CD4-positive, CD25-positive, alpha-beta regulatory T cell (primary cell): ENCODE results near the gene DACT2. TPM values are rescaled to one million over a fixed set of nuclear protein-coding genes. Genes with fewer than 3 reads are reported as not detected.
A peak's percentile ranks its signal among the peaks of the same experiment; 100 is the strongest.
"Not testable (repeated sequence)": the region's sequence is repeated elsewhere in the genome, so short reads cannot be mapped to it uniquely, and the experiment has no call there.

ENCODE experiments used
- ATAC-seq, 2 donors: fragments of 150-1000 bp; cut with Tn5 transposase; one replicate each; pipeline ENCODE4 v1.10.0; 2021; ENCODE audit warnings: low read depth in 2 of 2, moderate number of reproducible peaks in 2 of 2, moderate library complexity in 1 of 2
- DNase-seq, 3 donors: peaks; one replicate each; pipeline versions ENCODE4 v3.0.0 to v3.0.0-alpha.2; 2012 to 2022; ENCODE audit warnings: mixed read lengths in 1 of 3
- H3K27ac ChIP-seq: one replicate; pipeline ENCODE4 v1.7.0; 2013; ENCODE audit warnings: mild to moderate bottlenecking, low read length; ENCODE audit not compliant: insufficient read depth, poor library complexity, severe bottlenecking
- H3K27me3 ChIP-seq: one replicate; pipeline ENCODE4 v1.7.0; 2013; ENCODE audit warnings: low read length; ENCODE audit not compliant: control insufficient read depth, insufficient read depth
- H3K36me3 ChIP-seq: one replicate; pipeline ENCODE4 v1.7.0; 2013; ENCODE audit warnings: mild to moderate bottlenecking, low read length, moderate library complexity; ENCODE audit not compliant: control insufficient read depth, insufficient read depth
- H3K4me1 ChIP-seq: 2 replicates; pipeline ENCODE4 v1.7.0; 2013; ENCODE audit warnings: mild to moderate bottlenecking, low read length; ENCODE audit not compliant: insufficient read depth, control insufficient read depth, poor library complexity, severe bottlenecking
- H3K4me3 ChIP-seq: one replicate; pipeline ENCODE4 v1.7.0; 2013; ENCODE audit warnings: low read depth, mild to moderate bottlenecking, low read length, moderate library complexity
- H3K9me3 ChIP-seq, 2 experiments: 1 replicate in 1 of 2; 2 replicates in 1 of 2; pipeline ENCODE4 v1.7.0; 2013; ENCODE audit warnings: low read length in 2 of 2, mild to moderate bottlenecking in 1 of 2, moderate library complexity in 1 of 2; ENCODE audit not compliant: control insufficient read depth in 2 of 2
- H3K27ac Mint-ChIP-seq, 3 donors: one replicate each; pipeline ENCODE4 v1.8.0; 2020 to 2022; ENCODE audit warnings: mild to moderate bottlenecking in 3 of 3, mixed read lengths in 3 of 3, moderate library complexity in 2 of 3
- H3K27me3 Mint-ChIP-seq: one replicate; pipeline ENCODE4 v1.8.0; 2022; ENCODE audit warnings: mild to moderate bottlenecking, mixed read lengths
- H3K36me3 Mint-ChIP-seq: one replicate; pipeline ENCODE4 v1.8.0; 2020; ENCODE audit warnings: mixed read lengths
- H3K4me1 Mint-ChIP-seq, 4 donors: one replicate each; pipeline ENCODE4 v1.8.0; 2020 to 2022; ENCODE audit warnings: mixed read lengths in 4 of 4, mild to moderate bottlenecking in 1 of 4
- H3K4me3 Mint-ChIP-seq, 4 donors: one replicate each; pipeline ENCODE4 v1.8.0; 2020 to 2022; ENCODE audit warnings: mild to moderate bottlenecking in 4 of 4, mixed read lengths in 4 of 4, moderate library complexity in 3 of 4
- H3K9me3 Mint-ChIP-seq, 7 donors: one replicate each; pipeline ENCODE4 v1.8.0; 2020 to 2022; ENCODE audit warnings: mixed read lengths in 7 of 7, mild to moderate bottlenecking in 3 of 7, moderate library complexity in 2 of 7
- polyA plus RNA-seq, 4 donors: library from polyadenylated mRNA; unstranded; fragments of 300-500 nt; fragmentation: Illumina TruSeq; gene quantifications; one replicate each; pipeline ENCODE4 v1.2.3, GENCODE V29; 2021
- total RNA-seq: library from RNA; stranded (reverse); gene quantifications from one replicate; pipeline ENCODE4 v1.2.3, GENCODE V29; 2022

Gene DACT2
- total and polyA plus RNA-seq, 5 donors from 2014 or later, result not detected

DNA sequence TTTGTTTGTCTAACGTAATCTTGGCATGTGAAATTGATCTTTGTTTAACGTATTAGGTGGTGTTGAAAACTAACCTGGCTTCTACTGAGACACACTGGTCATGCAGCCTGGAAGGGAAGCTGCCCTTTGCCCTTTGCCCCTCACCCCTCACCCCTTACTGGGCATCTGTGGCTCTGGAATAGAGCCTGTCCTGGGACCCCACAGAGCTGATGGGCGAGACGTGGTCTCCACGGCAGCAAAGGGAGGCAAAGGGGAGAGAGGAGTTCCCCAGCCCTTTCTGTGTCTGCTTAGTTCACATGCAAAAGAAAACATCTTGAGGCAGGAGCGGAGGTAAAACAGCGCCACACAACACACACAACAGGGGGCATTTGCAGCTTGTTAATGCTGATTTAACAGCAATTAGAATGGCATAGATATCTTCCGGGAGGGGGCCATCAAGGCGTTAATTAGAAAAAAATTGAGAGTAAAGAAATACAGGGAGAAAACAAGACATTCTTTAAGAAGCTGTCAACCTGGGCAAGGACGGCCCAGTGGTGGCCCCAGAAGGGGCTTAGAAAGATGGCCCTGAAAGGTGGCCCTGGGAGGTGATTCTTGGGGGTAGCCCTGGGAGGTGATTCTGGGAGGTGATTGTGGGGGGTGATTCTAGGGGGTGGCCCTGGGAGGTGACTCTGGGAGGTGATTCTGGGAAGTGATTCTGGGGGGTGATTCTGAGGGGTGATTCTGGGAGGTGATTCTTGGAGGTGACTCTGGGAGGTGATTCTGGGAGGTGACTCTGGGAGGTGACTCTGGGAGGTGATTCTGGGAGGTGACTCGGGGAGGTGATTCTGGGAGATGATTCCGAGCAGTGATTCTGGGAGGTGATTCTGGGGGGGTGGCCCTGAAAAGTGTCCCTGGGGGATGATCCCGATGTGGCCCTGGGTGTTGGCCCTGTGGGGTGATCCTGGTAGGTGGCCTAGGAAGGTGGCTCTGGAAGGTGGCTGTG, 44.5 kb upstream of the DACT2 start:
- H3K36me3 Mint-ChIP-seq, result no peaks in the 10 kb centered on the region
- H3K27me3 ChIP-seq, result no peaks in the 10 kb centered on the region
- peaks cover 0 to 1% of the 10 kb centered on the region in 2 experiments for H3K9me3 ChIP-seq
- no peak overlapping the region for H3K4me3 ChIP-seq
- H3K36me3 ChIP-seq, result no peaks in the 10 kb centered on the region
- H3K9me3 Mint-ChIP-seq, result peaks cover 0 to 1% (median 0%) of the 10 kb centered on the region in 7 donors
- H3K4me3 Mint-ChIP-seq, result no peak overlapping the region
- no peak for ATAC-seq
- no peaks in the 10 kb centered on the region for H3K4me1 ChIP-seq
- no peak for DNase-seq
- H3K27ac Mint-ChIP-seq, result peak overlapping the region in 1 of 3 donors; percentile 72
- H3K27ac ChIP-seq, result no peak overlapping the region
- no peaks in the 10 kb centered on the region for H3K27me3 Mint-ChIP-seq
- H3K4me1 Mint-ChIP-seq, result no peaks in the 10 kb centered on the region

DNA sequence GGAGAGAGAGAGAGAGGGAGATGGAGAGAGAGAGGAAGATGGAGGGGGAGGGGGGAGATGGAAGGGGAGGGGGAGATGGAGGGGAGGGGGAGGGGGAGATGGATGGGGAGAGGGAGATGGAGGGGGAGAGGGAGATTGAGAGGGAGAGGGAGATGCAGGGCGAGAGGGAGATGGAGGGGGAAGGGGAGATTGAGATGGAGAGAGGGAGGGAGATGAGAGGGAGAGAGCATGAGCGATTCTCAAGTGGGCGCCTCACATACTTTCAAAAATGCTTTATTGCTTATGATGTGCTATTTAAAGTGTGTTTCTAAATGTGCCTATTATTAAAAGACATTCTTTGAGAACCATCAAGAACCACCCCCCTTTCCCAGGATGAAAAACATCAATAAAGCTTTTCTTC, 43.7 kb upstream of the DACT2 start:
- no peak for DNase-seq
- no peaks in the 10 kb centered on the region for H3K4me1 ChIP-seq
- no peaks in the 10 kb centered on the region for H3K27me3 Mint-ChIP-seq
- H3K27ac ChIP-seq, result no peak overlapping the region
- no peak for ATAC-seq
- H3K9me3 ChIP-seq, result peaks cover 0 to 1% of the 10 kb centered on the region in 2 experiments
- no peak overlapping the region for H3K4me3 ChIP-seq
- no peaks in the 10 kb centered on the region for H3K4me1 Mint-ChIP-seq
- no peaks in the 10 kb centered on the region for H3K36me3 ChIP-seq
- H3K27ac Mint-ChIP-seq, result peak overlapping the region in 1 of 3 donors; percentile 60
- H3K9me3 Mint-ChIP-seq, result peaks cover 0 to 1% (median 0%) of the 10 kb centered on the region in 7 donors
- H3K36me3 Mint-ChIP-seq, result no peaks in the 10 kb centered on the region
- no peak overlapping the region for H3K4me3 Mint-ChIP-seq
- H3K27me3 ChIP-seq, result no peaks in the 10 kb centered on the region

DNA sequence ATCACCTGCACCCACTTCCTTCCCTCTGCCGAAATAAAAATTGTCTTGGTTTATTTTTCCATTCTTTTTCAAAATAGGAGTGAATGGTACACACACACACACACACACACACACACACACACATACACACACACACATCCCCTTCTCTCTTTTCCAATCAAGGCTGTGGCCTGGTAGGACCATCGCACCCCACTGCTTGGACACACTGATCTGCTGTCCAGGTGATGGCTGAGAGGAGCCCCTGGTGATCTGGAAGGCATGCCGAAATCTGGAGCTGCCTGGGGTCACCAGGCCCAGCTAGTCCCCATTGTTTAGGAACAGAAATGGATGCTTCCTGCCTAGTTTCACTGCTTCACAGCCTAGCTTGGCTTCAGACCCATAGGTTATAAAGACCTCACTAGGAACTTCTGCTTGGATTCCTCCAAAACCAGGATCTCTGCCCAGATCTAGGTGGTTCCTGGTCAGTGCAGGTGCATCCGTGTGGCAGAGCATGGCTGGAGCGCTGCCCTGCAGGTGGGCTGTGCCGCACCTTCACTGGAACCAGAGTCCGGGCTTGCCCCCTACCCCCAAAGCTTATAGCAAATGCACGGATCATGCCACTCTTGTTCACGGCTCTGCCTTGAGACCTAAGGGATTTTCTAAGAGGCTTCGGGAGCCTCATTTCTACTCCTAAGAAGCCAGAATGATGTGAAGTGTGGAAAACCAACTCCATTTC, 42.9 kb upstream of the DACT2 start:
- no peak for DNase-seq
- ATAC-seq, result no peak
- Mint-ChIP-seq H3K36me3 (no peaks in the 10 kb centered on the region), H3K9me3 (peaks cover 0 to 1% (median 0%) of the 10 kb centered on the region in 7 donors), H3K4me3 (no peak overlapping the region), H3K27me3 (no peaks in the 10 kb centered on the region), H3K27ac (no peak overlapping the region), H3K4me1 (no peaks in the 10 kb centered on the region)
- no peak overlapping the region for H3K27ac ChIP-seq
- no peak overlapping the region for H3K4me3 ChIP-seq
- H3K27me3 ChIP-seq, result no peaks in the 10 kb centered on the region
- H3K4me1 ChIP-seq, result no peaks in the 10 kb centered on the region
- H3K9me3 ChIP-seq, result peaks cover 0 to 1% of the 10 kb centered on the region in 2 experiments
- no peaks in the 10 kb centered on the region for H3K36me3 ChIP-seq

DNA sequence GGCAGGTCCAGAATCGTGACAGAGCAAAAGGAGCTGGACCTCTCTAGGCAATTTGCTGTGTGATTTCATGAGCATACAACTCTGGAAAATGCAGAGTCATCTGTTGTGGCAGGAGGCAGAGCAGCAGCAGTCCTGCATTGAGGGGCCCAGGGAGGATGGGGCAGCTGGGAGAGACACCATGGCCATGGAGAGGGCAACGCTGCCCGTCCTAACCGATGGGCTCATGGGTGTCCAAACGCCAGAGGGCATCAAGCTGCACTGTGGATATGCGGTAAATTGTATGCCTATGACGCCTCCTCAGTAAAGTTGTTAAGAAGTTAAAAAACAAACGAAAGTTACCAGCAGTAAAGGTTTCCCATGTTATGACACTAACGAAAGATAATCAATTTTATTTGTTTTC, 42.2 kb upstream of the DACT2 start:
- no peak overlapping the region for H3K27ac ChIP-seq
- H3K9me3 ChIP-seq, result peaks cover 0 to 1% of the 10 kb centered on the region in 2 experiments
- H3K27me3 Mint-ChIP-seq, result no peaks in the 10 kb centered on the region
- H3K4me1 ChIP-seq, result no peaks in the 10 kb centered on the region
- H3K4me3 ChIP-seq, result no peak overlapping the region
- H3K9me3 Mint-ChIP-seq, result peaks cover 0 to 1% (median 0%) of the 10 kb centered on the region in 7 donors
- H3K36me3 ChIP-seq, result no peaks in the 10 kb centered on the region
- no peak for DNase-seq
- H3K4me3 Mint-ChIP-seq, result no peak overlapping the region
- no peaks in the 10 kb centered on the region for H3K36me3 Mint-ChIP-seq
- no peaks in the 10 kb centered on the region for H3K4me1 Mint-ChIP-seq
- H3K27ac Mint-ChIP-seq, result peak overlapping the region in 1 of 3 donors; percentile 38
- no peaks in the 10 kb centered on the region for H3K27me3 ChIP-seq
- no peak for ATAC-seq

DNA sequence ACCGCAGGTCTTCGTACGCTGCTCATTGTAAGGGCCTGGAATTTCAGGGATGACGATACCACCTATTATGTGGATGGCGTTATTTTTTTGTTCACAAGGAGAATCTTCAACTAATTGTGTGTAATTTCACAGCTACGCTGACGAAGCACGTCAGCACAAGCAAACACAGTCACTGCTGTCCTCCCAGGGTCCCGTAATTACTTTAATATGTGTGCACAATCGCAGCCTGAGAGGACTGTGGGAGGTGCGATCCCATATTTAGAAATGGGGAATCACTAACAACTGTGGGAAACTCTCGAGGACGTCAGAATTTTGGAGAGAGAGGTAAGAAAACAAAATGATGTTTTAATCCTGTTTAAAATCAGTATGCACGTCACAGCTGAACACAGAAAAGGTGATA, 40.2 kb upstream of the DACT2 start:
- no peaks in the 10 kb centered on the region for H3K4me1 Mint-ChIP-seq
- no peak for ATAC-seq
- Histone ChIP-seq H3K36me3 (no peaks in the 10 kb centered on the region), H3K4me1 (no peaks in the 10 kb centered on the region), H3K4me3 (no peak overlapping the region), H3K27me3 (no peaks in the 10 kb centered on the region), H3K27ac (no peak overlapping the region), H3K9me3 (peaks cover 0 to 1% of the 10 kb centered on the region in 2 experiments)
- H3K4me3 Mint-ChIP-seq, result no peak overlapping the region
- H3K27ac Mint-ChIP-seq, result no peak overlapping the region
- no peaks in the 10 kb centered on the region for H3K36me3 Mint-ChIP-seq
- DNase-seq, result no peak
- no peaks in the 10 kb centered on the region for H3K27me3 Mint-ChIP-seq
- H3K9me3 Mint-ChIP-seq, result peaks cover 0 to 1% (median 0%) of the 10 kb centered on the region in 7 donors

DNA sequence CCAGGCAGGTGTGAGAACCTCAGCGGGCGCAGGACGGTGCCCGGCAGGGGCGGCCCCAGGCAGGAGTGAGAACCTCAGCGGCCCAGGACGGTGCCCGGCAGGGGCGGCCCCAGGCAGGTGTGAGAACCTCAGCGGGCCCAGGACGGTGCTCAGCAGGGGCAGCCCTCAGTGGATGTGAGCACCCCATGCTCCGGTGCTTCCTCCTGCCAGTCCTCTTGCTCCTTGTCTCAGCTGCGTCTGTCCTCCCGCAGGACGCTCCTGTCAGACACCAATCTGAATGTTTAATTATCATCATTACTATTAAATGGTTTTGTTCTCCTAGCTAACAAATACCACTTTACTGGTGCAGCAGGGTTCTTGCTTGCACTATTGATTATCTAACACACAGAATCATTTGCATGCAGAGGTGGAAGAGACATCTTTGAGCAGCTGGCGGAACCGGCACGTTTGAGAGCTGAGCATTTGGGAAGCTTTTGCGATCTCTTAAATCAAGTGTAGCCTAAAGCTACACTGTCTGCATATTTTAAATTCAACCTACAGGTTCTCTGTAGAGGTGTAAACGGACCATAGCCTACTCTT, 39.4 kb upstream of the DACT2 start:
- no peaks in the 10 kb centered on the region for H3K27me3 ChIP-seq
- DNase-seq, result no peak
- H3K4me1 Mint-ChIP-seq, result no peaks in the 10 kb centered on the region
- peaks cover 0 to 1% of the 10 kb centered on the region in 2 experiments for H3K9me3 ChIP-seq
- H3K36me3 ChIP-seq, result no peaks in the 10 kb centered on the region
- no peaks in the 10 kb centered on the region for H3K9me3 Mint-ChIP-seq
- no peak overlapping the region for H3K27ac Mint-ChIP-seq
- H3K27me3 Mint-ChIP-seq, result no peaks in the 10 kb centered on the region
- no peak overlapping the region for H3K27ac ChIP-seq
- no peak overlapping the region for H3K4me3 ChIP-seq
- H3K4me3 Mint-ChIP-seq, result no peak overlapping the region
- no peaks in the 10 kb centered on the region for H3K36me3 Mint-ChIP-seq
- ATAC-seq, result no peak
- H3K4me1 ChIP-seq, result no peaks in the 10 kb centered on the region

DNA sequence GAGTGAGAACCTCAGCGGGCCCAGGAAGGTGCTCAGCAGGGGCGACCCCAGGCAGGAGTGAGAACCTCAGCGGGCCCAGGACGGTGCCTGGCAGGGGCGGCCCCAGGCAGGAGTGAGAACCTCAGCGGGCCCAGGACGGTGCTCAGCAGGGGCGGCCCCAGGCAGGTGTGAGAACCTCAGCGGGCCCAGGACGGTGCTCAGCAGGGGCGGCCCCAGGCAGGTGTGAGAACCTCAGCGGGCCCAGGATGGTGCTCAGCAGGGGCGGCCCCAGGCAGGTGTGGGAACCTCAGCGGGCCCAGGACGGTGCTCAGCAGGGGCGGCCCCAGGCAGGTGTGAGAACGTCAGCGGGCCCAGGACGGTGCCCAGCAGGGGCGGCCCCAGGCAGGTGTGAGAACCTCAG, 37.3 kb upstream of the DACT2 start:
- H3K27ac ChIP-seq, H3K4me3 ChIP-seq, H3K4me3 Mint-ChIP-seq, H3K4me1 ChIP-seq, H3K27ac Mint-ChIP-seq, ATAC-seq, DNase-seq, H3K4me1 Mint-ChIP-seq, H3K9me3 ChIP-seq, H3K36me3 Mint-ChIP-seq, H3K9me3 Mint-ChIP-seq, H3K36me3 ChIP-seq, H3K27me3 Mint-ChIP-seq, H3K27me3 ChIP-seq: not testable (repeated sequence)
